Endothelial cell of umbilical vein (primary cell): Measurements from ENCODE around the gene KRTAP27-1.

Experiments
- EZH2 ChIP-seq: IDR thresholded peaks from 2 replicates; pipeline ENCODE4 v1.6.1; 2012; ENCODE audit warnings: borderline replicate concordance, low read depth, mild to moderate bottlenecking, moderate library complexity, low read length, inconsistent platforms; ENCODE audit not compliant: severe bottlenecking
- FOS ChIP-seq: IDR thresholded peaks from 2 replicates; pipeline ENCODE4 v1.6.1; 2011; ENCODE audit warnings: mild to moderate bottlenecking, low read length, moderate library complexity, borderline replicate concordance; ENCODE audit not compliant: insufficient read depth
- GATA2 ChIP-seq: IDR thresholded peaks from 2 replicates; pipeline ENCODE4 v1.7.0; 2011; ENCODE audit warnings: low read depth, mild to moderate bottlenecking, moderate library complexity, mixed read lengths, low read length; ENCODE audit not compliant: insufficient read length, insufficient read depth
- MYC ChIP-seq: IDR thresholded peaks from one replicate; pipeline ENCODE4 v1.6.1; 2011; ENCODE audit warnings: mild to moderate bottlenecking, low read depth, low read length
- POLR2A ChIP-seq: IDR thresholded peaks from 2 replicates; pipeline ENCODE4 v1.6.1; 2012; ENCODE audit warnings: low read depth, mild to moderate bottlenecking, control low read depth, low read length
- POLR2AphosphoS5 ChIP-seq: IDR thresholded peaks from 2 replicates; pipeline ENCODE4 v1.6.1; 2012; ENCODE audit warnings: low read depth, mild to moderate bottlenecking, control low read depth, low read length, moderate library complexity; ENCODE audit not compliant: insufficient read depth
- TF ChIP-seq, protein P1 (sequence below), 2 donors: IDR thresholded peaks; 1 replicate in 1 of 2; 2 replicates in 1 of 2; pipeline ENCODE4 v1.5.1; 2011; ENCODE audit warnings: low read length in 2 of 2, mild to moderate bottlenecking in 2 of 2, moderate library complexity in 2 of 2, control low read depth in 1 of 2, inconsistent platforms in 1 of 2, low read depth in 1 of 2; ENCODE audit not compliant: insufficient read depth in 1 of 2; ENCODE audit errors: extremely low read depth in 1 of 2
- TF ChIP-seq, protein P2 (sequence below): IDR thresholded peaks from 2 replicates; pipeline ENCODE4 v1.6.1; 2011; ENCODE audit not compliant: insufficient read depth, insufficient read length

DNA sequence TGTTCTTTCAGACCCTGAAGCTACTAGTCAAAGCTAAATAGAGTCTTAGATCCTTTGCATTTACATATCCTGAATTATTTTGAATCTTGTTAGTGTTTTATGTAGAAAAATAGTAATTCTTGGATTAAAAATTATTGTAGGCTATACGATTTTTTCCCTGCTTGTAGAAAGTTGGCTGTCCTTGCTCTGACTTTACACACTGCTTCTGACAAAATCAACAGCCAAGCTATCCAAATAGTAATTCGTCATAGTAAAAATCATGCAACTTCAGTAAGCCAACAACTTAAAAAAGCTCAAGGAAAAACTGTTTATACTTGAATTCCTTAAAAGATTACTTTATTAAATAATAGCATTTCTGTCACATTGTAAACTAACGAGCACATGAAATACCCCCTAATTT lies 18.4 kb upstream of the KRTAP27-1 start:
- TF ChIP-seq, protein P1, sequence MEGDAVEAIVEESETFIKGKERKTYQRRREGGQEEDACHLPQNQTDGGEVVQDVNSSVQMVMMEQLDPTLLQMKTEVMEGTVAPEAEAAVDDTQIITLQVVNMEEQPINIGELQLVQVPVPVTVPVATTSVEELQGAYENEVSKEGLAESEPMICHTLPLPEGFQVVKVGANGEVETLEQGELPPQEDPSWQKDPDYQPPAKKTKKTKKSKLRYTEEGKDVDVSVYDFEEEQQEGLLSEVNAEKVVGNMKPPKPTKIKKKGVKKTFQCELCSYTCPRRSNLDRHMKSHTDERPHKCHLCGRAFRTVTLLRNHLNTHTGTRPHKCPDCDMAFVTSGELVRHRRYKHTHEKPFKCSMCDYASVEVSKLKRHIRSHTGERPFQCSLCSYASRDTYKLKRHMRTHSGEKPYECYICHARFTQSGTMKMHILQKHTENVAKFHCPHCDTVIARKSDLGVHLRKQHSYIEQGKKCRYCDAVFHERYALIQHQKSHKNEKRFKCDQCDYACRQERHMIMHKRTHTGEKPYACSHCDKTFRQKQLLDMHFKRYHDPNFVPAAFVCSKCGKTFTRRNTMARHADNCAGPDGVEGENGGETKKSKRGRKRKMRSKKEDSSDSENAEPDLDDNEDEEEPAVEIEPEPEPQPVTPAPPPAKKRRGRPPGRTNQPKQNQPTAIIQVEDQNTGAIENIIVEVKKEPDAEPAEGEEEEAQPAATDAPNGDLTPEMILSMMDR (IDR thresholded peaks at IDR 0.05; ENCODE audit: extremely low read depth in 1 of 2, insufficient read depth in 1 of 2, low read depth in 1 of 2, low read length in 2 of 2), result no peak
- TF ChIP-seq POLR2A (no peak), EZH2 (no peak), POLR2AphosphoS5 (no peak), GATA2 (no peak), MYC (no peak), FOS (no peak)
- TF ChIP-seq, protein P2, sequence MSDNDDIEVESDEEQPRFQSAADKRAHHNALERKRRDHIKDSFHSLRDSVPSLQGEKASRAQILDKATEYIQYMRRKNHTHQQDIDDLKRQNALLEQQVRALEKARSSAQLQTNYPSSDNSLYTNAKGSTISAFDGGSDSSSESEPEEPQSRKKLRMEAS, result no peak
